Neural progenitor cell (in vitro differentiated cells): ENCODE data around the gene EPN1. TPM values are rescaled to one million over a fixed set of nuclear protein-coding genes. Genes with fewer than 3 reads are reported as not detected.

Experiments
- DNase-seq: peaks from one replicate; pipeline ENCODE4 v3.0.0-alpha.2; 2016; ENCODE audit warnings: low spot score
- H2AFZ ChIP-seq: fragments of 200-600 bp; sonication (generic); replicated peaks from 2 replicates; pipeline ENCODE4 v1.6.1; 2016; ENCODE audit warnings: antibody characterized with exemption
- H3F3A ChIP-seq: fragments of 200-600 bp; sonication (generic); 2 replicates; pipeline ENCODE4 v1.6.1; 2016; ENCODE audit warnings: antibody characterized with exemption, low read depth
- H3K27ac ChIP-seq: fragments of 200-600 bp; sonication (generic); 2 replicates; pipeline ENCODE4 v1.5.1; 2016; ENCODE audit warnings: mild to moderate bottlenecking
- H3K27me3 ChIP-seq: fragments of 200-600 bp; sonication (generic); 2 replicates; pipeline ENCODE4 v1.6.1; 2016; ENCODE audit warnings: mild to moderate bottlenecking, moderate library complexity
- H3K36me3 ChIP-seq: fragments of 200-600 bp; sonication (generic); 2 replicates; pipeline ENCODE4 v1.5.1; 2016
- H3K4me1 ChIP-seq: fragments of 200-600 bp; sonication (generic); 2 replicates; pipeline ENCODE4 v1.6.1; 2016; ENCODE audit warnings: mixed run types
- H3K4me2 ChIP-seq: fragments of 200-600 bp; sonication (generic); 2 replicates; pipeline ENCODE4 v1.6.1; 2016
- H3K4me3 ChIP-seq: fragments of 200-600 bp; sonication (generic); 2 replicates; pipeline ENCODE4 v1.5.1; 2016
- H3K79me2 ChIP-seq: fragments of 200-600 bp; sonication (generic); 2 replicates; pipeline ENCODE4 v1.6.1; 2016; ENCODE audit warnings: low read depth
- H3K9ac ChIP-seq: fragments of 200-600 bp; sonication (generic); 2 replicates; pipeline ENCODE4 v1.6.1; 2016
- H3K9me3 ChIP-seq: fragments of 200-600 bp; sonication (generic); 2 replicates; pipeline ENCODE4 v1.5.1; 2016; ENCODE audit warnings: low read depth
- H4K20me1 ChIP-seq: fragments of 200-600 bp; sonication (generic); 2 replicates; pipeline ENCODE4 v1.6.1; 2016; ENCODE audit warnings: low read depth
- H3K27ac Mint-ChIP-seq: 3 replicates; pipeline ENCODE4 v1.8.0; 2021; ENCODE audit warnings: mixed read lengths
- H3K27me3 Mint-ChIP-seq: 2 replicates; pipeline ENCODE4 v1.8.0; 2022; ENCODE audit warnings: low read depth, mild to moderate bottlenecking, inconsistent platforms, moderate library complexity, mixed read lengths; ENCODE audit not compliant: insufficient read depth
- H3K36me3 Mint-ChIP-seq: 3 replicates; pipeline ENCODE4 v1.8.0; 2021; ENCODE audit warnings: mixed read lengths
- H3K4me1 Mint-ChIP-seq: 3 replicates; pipeline ENCODE4 v1.8.0; 2021; ENCODE audit warnings: mixed read lengths
- H3K4me3 Mint-ChIP-seq: 3 replicates; pipeline ENCODE4 v1.8.0; 2021; ENCODE audit warnings: mild to moderate bottlenecking, moderate library complexity, mixed read lengths
- H3K9me3 Mint-ChIP-seq: 3 replicates; pipeline ENCODE4 v1.8.0; 2020; ENCODE audit warnings: mixed read lengths
- CTCF ChIP-seq: fragments of 200-600 bp; sonication (generic); IDR thresholded peaks from 2 replicates; pipeline ENCODE4 v1.5.1; 2017; ENCODE audit warnings: antibody characterized with exemption, mild to moderate bottlenecking
- EZH2 ChIP-seq: fragments of 200-600 bp; sonication (generic); IDR thresholded peaks from 2 replicates; pipeline ENCODE4 v1.6.1; 2017; ENCODE audit warnings: antibody characterized with exemption, mild to moderate bottlenecking, moderate library complexity
- EZH2phosphoT487 ChIP-seq: fragments of 200-600 bp; sonication (generic); IDR thresholded peaks from 2 replicates; pipeline ENCODE4 v1.6.1; 2017; ENCODE audit warnings: antibody characterized with exemption
- total RNA-seq: library from RNA; depleted of rRNA; stranded (reverse); fragments of >200 nt; gene quantifications from 2 replicates; pipeline ENCODE4 v1.2.3, GENCODE V29; 2015; ENCODE audit warnings: low replicate concordance

The EPN1 gene
- total RNA-seq, 1 donor from 2014 or later, result 16.1 TPM

- peaks cover 10% of the 10 kb centered on the region for H3K36me3 Mint-ChIP-seq
- peak overlapping the region; percentile 95 for H3K4me3 Mint-ChIP-seq
- TF ChIP-seq CTCF, result no peak
- no peak for TF ChIP-seq EZH2
- no peak for TF ChIP-seq EZH2phosphoT487
- Histone ChIP-seq H3K4me3 (peak overlapping the region; percentile 88), H3K27ac (peak overlapping the region; percentile 91), H3K4me1 (peaks cover 18% of the 10 kb centered on the region), H3K4me2 (peak overlapping the region; percentile 86), H3K27me3 (no peaks in the 10 kb centered on the region), H3K36me3 (no peaks in the 10 kb centered on the region), H3K9me3 (no peaks in the 10 kb centered on the region), H3K79me2 (peaks cover 45% of the 10 kb centered on the region), H4K20me1 (peaks cover 38% of the 10 kb centered on the region), H3F3A (peaks cover 12% of the 10 kb centered on the region), H3K9ac (peak overlapping the region; percentile 95), H2AFZ (peak overlapping the region; percentile 93)
- peaks cover 32% of the 10 kb centered on the region for H3K4me1 Mint-ChIP-seq
- H3K27me3 Mint-ChIP-seq, result peaks cover 7% of the 10 kb centered on the region
- no peaks in the 10 kb centered on the region for H3K9me3 Mint-ChIP-seq
- H3K27ac Mint-ChIP-seq, result peak overlapping the region; percentile 99
- peak; percentile 100 for DNase-seq
Measured at GRCh38 chr19:55654323-55654867, 20.6 kb upstream of the EPN1 start.

- H3K9me3 ChIP-seq, result no peaks in the 10 kb centered on the region
- Mint-ChIP-seq H3K4me3 (peak within 1 kb of the TSS; percentile 96), H3K27me3 (peaks cover 7% of the 10 kb centered on the region), H3K9me3 (no peaks in the 10 kb centered on the region), H3K36me3 (peaks cover 9% of the 10 kb centered on the region), H3K4me1 (peaks cover 33% of the 10 kb centered on the region), H3K27ac (peak within 1 kb of the TSS; percentile 99)
- H3K4me1 ChIP-seq, result peaks cover 18% of the 10 kb centered on the region
- peak within 1 kb of the TSS; percentile 88 for H3K4me3 ChIP-seq
- peak within 1 kb of the TSS; percentile 93 for H2AFZ ChIP-seq
- H4K20me1 ChIP-seq, result peaks cover 45% of the 10 kb centered on the region
- no peak for TF ChIP-seq CTCF
- TF ChIP-seq EZH2phosphoT487, result no peak
- TF ChIP-seq EZH2, result no peak
- H3K4me2 ChIP-seq, result peak within 1 kb of the TSS; percentile 94
- no peaks in the 10 kb centered on the region for H3K36me3 ChIP-seq
- peaks cover 12% of the 10 kb centered on the region for H3F3A ChIP-seq
- peak; percentile 96 for DNase-seq
- peaks cover 52% of the 10 kb centered on the region for H3K79me2 ChIP-seq
- peak within 1 kb of the TSS; percentile 95 for H3K9ac ChIP-seq
- H3K27ac ChIP-seq, result peak within 1 kb of the TSS; percentile 98
- no peaks in the 10 kb centered on the region for H3K27me3 ChIP-seq
Measured at GRCh38 chr19:55654868-55655647, 20.0 kb upstream of the EPN1 start, which contains the start of gene U2AF2. U2AF2 (plus strand) TSS chr19:55655035; CDS start chr19:55655105, 70 bp downstream.

GRCh38 chr19:55655648-55656040 is 19.4 kb upstream of the EPN1 start:
- Histone ChIP-seq H3K36me3 (no peaks in the 10 kb centered on the region), H2AFZ (peak overlapping the region; percentile 60), H3K27ac (peak overlapping the region; percentile 98), H3F3A (peaks cover 12% of the 10 kb centered on the region), H3K79me2 (peaks cover 57% of the 10 kb centered on the region), H3K4me2 (peak overlapping the region; percentile 94), H3K4me1 (peaks cover 18% of the 10 kb centered on the region), H4K20me1 (peaks cover 51% of the 10 kb centered on the region), H3K9me3 (no peaks in the 10 kb centered on the region), H3K9ac (peak overlapping the region; percentile 95), H3K27me3 (no peaks in the 10 kb centered on the region), H3K4me3 (peak overlapping the region; percentile 88)
- Mint-ChIP-seq H3K4me3 (peak overlapping the region; percentile 96), H3K9me3 (no peaks in the 10 kb centered on the region), H3K27me3 (peaks cover 4% of the 10 kb centered on the region), H3K36me3 (peaks cover 7% of the 10 kb centered on the region), H3K27ac (peak overlapping the region; percentile 98), H3K4me1 (peaks cover 31% of the 10 kb centered on the region)
- TF ChIP-seq EZH2phosphoT487 (no peak), EZH2 (no peak), CTCF (no peak)
- DNase-seq, result no peak
